Ishikawa (cell line): Measurements from ENCODE around the gene NGF.

Experiments used
- CEBPB ChIP-seq: IDR thresholded peaks from 2 replicates; pipeline ENCODE4 v1.6.1; 2012
- CREB1 ChIP-seq: IDR thresholded peaks from 2 replicates; pipeline ENCODE4 v1.6.1; 2012; ENCODE audit warnings: low read depth
- EGR1 ChIP-seq: IDR thresholded peaks from 2 replicates; pipeline ENCODE4 v1.6.1; 2012
- EP300 ChIP-seq: IDR thresholded peaks from 2 replicates; pipeline ENCODE4 v1.6.1; 2012; ENCODE audit warnings: borderline replicate concordance
- FOXM1 ChIP-seq: IDR thresholded peaks from 2 replicates; pipeline ENCODE4 v1.6.1; 2012; ENCODE audit warnings: low read depth, borderline replicate concordance
- NFIC ChIP-seq: IDR thresholded peaks from 2 replicates; pipeline ENCODE4 v1.6.1; 2012
- RAD21 ChIP-seq: IDR thresholded peaks from 2 replicates; pipeline ENCODE4 v1.6.1; 2012; ENCODE audit warnings: low read depth
- TAF1 ChIP-seq: IDR thresholded peaks from 2 replicates; pipeline ENCODE4 v1.6.1; 2012; ENCODE audit warnings: low read depth, mild to moderate bottlenecking
- TCF12 ChIP-seq: IDR thresholded peaks from 2 replicates; pipeline ENCODE4 v1.6.1; 2012; ENCODE audit warnings: low read depth
- TEAD4 ChIP-seq: IDR thresholded peaks from 2 replicates; pipeline ENCODE4 v1.6.1; 2012
- YY1 ChIP-seq: IDR thresholded peaks from 2 replicates; pipeline ENCODE4 v1.6.1; 2012; ENCODE audit warnings: low read depth
- ZBTB7A ChIP-seq: IDR thresholded peaks from 2 replicates; pipeline ENCODE4 v1.6.1; 2012; ENCODE audit warnings: low read depth
- TF ChIP-seq, protein P1 (sequence below): IDR thresholded peaks from 2 replicates; pipeline ENCODE4 v1.6.1; 2012
- TF ChIP-seq, protein P2 (sequence below): IDR thresholded peaks from 2 replicates; pipeline ENCODE4 v1.6.1; 2012
- TF ChIP-seq, protein P3 (sequence below): IDR thresholded peaks from 2 replicates; pipeline ENCODE4 v1.6.1; 2012; ENCODE audit warnings: low read depth, mild to moderate bottlenecking

NGF gene

DNA sequence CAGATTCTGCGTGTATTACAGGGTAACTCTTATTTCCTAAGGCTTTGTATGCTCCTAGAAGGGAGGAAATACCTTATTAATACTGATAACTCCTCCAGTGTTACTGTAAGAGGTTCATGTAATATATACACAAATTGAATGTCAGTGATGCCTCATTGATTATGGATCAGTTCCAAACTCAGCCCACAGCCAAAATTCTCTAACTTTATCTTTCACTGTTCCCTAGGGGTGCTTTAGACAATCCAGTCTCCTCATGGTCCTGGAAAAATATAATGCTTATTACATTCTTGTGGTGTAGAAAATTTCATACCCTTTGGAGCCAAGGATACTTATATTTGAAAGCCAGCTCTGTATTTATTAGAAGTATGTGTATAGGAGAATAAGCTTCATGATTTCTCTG, 73.0 kb downstream of the NGF start:
- TF ChIP-seq, protein P1, sequence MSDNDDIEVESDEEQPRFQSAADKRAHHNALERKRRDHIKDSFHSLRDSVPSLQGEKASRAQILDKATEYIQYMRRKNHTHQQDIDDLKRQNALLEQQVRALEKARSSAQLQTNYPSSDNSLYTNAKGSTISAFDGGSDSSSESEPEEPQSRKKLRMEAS: no peak
- TF ChIP-seq EGR1 (no peak), TCF12 (no peak), TAF1 (no peak)

DNA sequence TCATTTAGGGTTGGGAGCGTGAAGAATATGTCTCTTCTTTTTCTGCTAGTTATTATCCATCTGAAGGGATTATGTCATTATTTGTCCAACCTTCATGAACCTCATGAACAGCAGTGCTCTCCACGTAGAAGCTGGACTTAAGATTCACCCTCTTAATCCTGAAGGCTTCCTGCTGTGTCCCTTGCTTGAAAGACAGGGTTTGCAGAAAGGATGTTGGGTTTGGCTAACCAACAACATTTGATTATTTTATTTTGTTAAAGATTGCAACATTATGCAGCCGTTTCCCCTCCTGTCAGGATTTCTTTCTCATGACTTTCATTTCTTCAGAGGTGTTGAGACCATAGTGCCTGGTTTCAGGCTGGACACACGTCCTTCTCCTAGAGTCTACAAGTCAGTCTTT, 75.2 kb downstream of the NGF start:
- no peak for TF ChIP-seq FOXM1
- TF ChIP-seq YY1: no peak
- TF ChIP-seq TEAD4: no peak
- TF ChIP-seq NFIC: no peak
- TF ChIP-seq, protein P2, sequence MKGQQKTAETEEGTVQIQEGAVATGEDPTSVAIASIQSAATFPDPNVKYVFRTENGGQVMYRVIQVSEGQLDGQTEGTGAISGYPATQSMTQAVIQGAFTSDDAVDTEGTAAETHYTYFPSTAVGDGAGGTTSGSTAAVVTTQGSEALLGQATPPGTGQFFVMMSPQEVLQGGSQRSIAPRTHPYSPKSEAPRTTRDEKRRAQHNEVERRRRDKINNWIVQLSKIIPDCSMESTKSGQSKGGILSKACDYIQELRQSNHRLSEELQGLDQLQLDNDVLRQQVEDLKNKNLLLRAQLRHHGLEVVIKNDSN: no peak
- no peak for TF ChIP-seq CREB1
- no peak for TF ChIP-seq ZBTB7A
- TF ChIP-seq EGR1: no peak
- no peak for TF ChIP-seq RAD21

DNA sequence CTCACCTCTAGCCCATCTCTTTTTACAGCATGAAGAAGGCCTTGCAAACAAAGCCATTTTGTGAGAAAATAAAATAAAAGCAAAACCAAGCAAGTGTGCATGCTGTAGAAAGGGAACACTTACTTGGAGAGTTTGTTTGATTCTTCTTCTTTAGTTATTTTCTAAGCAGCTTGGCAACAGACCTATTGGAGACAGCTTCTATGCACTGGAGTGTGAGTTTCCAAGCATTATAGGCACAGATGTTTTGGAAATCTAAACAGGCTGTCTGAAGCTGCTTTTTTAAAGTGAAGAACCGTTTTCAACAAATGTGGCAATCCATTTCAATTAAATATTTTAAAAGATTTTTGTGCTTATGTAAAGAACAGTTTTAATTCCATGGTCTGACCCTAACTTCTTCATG, 76.6 kb downstream of the NGF start:
- TF ChIP-seq TAF1: no peak
- TF ChIP-seq EP300: no peak
- TF ChIP-seq FOXM1: no peak
- TF ChIP-seq CEBPB: no peak
- no peak for TF ChIP-seq TEAD4
- TF ChIP-seq, protein P3, sequence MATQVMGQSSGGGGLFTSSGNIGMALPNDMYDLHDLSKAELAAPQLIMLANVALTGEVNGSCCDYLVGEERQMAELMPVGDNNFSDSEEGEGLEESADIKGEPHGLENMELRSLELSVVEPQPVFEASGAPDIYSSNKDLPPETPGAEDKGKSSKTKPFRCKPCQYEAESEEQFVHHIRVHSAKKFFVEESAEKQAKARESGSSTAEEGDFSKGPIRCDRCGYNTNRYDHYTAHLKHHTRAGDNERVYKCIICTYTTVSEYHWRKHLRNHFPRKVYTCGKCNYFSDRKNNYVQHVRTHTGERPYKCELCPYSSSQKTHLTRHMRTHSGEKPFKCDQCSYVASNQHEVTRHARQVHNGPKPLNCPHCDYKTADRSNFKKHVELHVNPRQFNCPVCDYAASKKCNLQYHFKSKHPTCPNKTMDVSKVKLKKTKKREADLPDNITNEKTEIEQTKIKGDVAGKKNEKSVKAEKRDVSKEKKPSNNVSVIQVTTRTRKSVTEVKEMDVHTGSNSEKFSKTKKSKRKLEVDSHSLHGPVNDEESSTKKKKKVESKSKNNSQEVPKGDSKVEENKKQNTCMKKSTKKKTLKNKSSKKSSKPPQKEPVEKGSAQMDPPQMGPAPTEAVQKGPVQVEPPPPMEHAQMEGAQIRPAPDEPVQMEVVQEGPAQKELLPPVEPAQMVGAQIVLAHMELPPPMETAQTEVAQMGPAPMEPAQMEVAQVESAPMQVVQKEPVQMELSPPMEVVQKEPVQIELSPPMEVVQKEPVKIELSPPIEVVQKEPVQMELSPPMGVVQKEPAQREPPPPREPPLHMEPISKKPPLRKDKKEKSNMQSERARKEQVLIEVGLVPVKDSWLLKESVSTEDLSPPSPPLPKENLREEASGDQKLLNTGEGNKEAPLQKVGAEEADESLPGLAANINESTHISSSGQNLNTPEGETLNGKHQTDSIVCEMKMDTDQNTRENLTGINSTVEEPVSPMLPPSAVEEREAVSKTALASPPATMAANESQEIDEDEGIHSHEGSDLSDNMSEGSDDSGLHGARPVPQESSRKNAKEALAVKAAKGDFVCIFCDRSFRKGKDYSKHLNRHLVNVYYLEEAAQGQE: no peak
- no peak for TF ChIP-seq TCF12
- no peak for TF ChIP-seq EGR1
- no peak for TF ChIP-seq RAD21
- no peak for TF ChIP-seq NFIC
- TF ChIP-seq, protein P1: no peak
- no peak for TF ChIP-seq CREB1
- no peak for TF ChIP-seq YY1
- no peak for TF ChIP-seq ZBTB7A
- TF ChIP-seq, protein P2: no peak

GRCh38 chr1:115258302-115258866, 79.7 kb downstream of the NGF start:
- TF ChIP-seq, protein P2: no peak
- TF ChIP-seq TCF12: no peak
- no peak for TF ChIP-seq CEBPB
- no peak for TF ChIP-seq ZBTB7A
- TF ChIP-seq YY1: no peak
- no peak for TF ChIP-seq NFIC
- TF ChIP-seq RAD21: no peak
- TF ChIP-seq, protein P1: no peak
- TF ChIP-seq CREB1: no peak
- TF ChIP-seq EGR1: no peak
- no peak for TF ChIP-seq EP300
- TF ChIP-seq TAF1: no peak
- no peak for TF ChIP-seq FOXM1
- TF ChIP-seq, protein P3: no peak
- TF ChIP-seq TEAD4: no peak

DNA sequence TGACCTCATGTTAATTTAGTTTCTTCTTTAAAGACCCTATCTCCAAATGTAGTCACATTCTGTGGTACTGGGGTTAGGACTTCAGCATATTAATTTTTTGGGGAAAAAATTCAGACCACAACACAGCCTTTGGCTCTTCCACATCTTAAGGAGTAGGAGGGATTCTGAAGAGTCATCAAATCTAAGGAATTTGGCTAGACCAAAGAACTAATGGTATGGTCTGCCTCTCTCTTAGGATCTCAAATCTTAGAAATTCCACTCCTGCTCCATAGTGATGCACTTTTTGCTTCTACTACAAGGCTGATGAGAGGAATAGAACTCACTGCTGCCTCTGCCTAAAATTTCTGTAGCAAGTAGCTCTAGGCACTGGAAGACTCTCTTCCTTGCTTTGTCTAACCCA, 80.5 kb downstream of the NGF start:
- no peak for TF ChIP-seq YY1

DNA sequence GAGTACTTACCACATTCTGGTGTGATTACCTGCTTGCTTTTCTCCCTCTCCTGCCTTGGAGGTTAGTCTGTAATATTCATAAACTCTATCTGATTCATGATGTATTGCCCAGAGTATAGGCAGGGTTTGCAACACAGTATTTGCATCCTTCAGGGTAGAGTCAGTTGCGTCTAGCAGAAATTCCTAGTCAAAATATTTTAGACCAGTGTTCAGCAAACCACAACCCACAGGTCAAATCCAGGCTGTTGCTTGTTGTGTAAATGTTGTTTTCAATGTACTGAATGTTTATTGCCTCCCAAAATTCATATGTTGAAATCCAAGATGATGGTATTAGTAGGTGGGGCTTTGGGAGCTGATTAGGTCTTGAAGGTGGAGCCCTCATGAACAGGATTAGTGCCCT, 82.9 kb downstream of the NGF start:
- TF ChIP-seq, protein P1: no peak
- TF ChIP-seq YY1 (no peak), TCF12 (no peak), CEBPB (no peak), RAD21 (no peak), TEAD4 (no peak), ZBTB7A (no peak), TAF1 (no peak), EGR1 (no peak), NFIC (no peak), CREB1 (no peak), FOXM1 (no peak), EP300 (no peak)
- TF ChIP-seq, protein P3: no peak
- TF ChIP-seq, protein P2: no peak
